ENCODE results near the gene CAMK1D. TPM values are rescaled to one million over a fixed set of nuclear protein-coding genes. Genes with fewer than 3 reads are reported as not detected.
"Not testable (repeated sequence)": the region's sequence is repeated elsewhere in the genome, so short reads cannot be mapped to it uniquely, and the experiment has no call there.

CAMK1D gene
- polyA plus RNA-seq, result 0.76 to 0.97 TPM (median 0.85 TPM) in 3 replicates
- 8.7 TPM for polyA plus RNA-seq (2011; ENCODE audit: low read depth)
- 0.84 and 1.3 TPM in 2 replicates for polyA plus RNA-seq (2011; cell fraction: cytosol; rRNA removed)
- 1.9 and 2.2 TPM in 2 replicates for polyA plus RNA-seq (2011; cell fraction: nucleus; rRNA removed)
- 0.48 and 5.2 TPM in 2 replicates for polyA plus RNA-seq (2012; ENCODE audit: low replicate concordance)
- polyA minus RNA-seq, result 0.80 to 2.0 TPM (median 1.8 TPM) in 3 replicates
- polyA minus RNA-seq (2011; cell fraction: cytosol; rRNA and poly(A)+ RNA removed), result 1.2 TPM
- 0.84 and 2.4 TPM in 2 replicates for polyA minus RNA-seq (2011; cell fraction: nucleus; rRNA and poly(A)+ RNA removed)

GRCh38 chr10:12348870-12349628 is at the start of gene CAMK1D:
Gene CAMK1D, plus strand, starts transcription at chr10:12349547.
- no peaks in the 10 kb centered on the region for H3K9me3 ChIP-seq (ENCODE audit: control insufficient read depth, low read depth, low read length)
- no peak for FAIRE-seq
- TF ChIP-seq EZH2 (IDR thresholded peaks at IDR 0.05; ENCODE audit: low read length) (no peak), CTCF (optimal IDR thresholded peaks at IDR 0.05 in 1 of 3, IDR thresholded peaks at IDR 0.05 in 1 of 3, conservative IDR thresholded peaks at IDR 0.05 in 1 of 3; ENCODE audit: extremely low read depth in 1 of 3, insufficient read depth in 2 of 3, low read length in 3 of 3) (peak in 2 of 3 experiments; percentile 19 to 28)

GRCh38 chr10:12301036-12301435 is 48.3 kb upstream of the CAMK1D start:
- H3K36me3 ChIP-seq (ENCODE audit: control insufficient read depth in 2 of 2, extremely low read depth in 1 of 2, insufficient read depth in 2 of 2, low read length in 2 of 2); H3K9ac ChIP-seq (ENCODE audit: control insufficient read depth, extremely low read depth, insufficient read depth, low read length); H3K9me1 ChIP-seq (ENCODE audit: control insufficient read depth, extremely low read depth, insufficient read depth, low read length); H4K20me1 ChIP-seq (ENCODE audit: control insufficient read depth, extremely low read depth, insufficient read depth, low read length); H3K4me2 ChIP-seq (ENCODE audit: control insufficient read depth, extremely low read depth, insufficient read depth, low read depth, low read length); H3K27ac ChIP-seq (ENCODE audit: control insufficient read depth, insufficient read depth, low read length); H3K27me3 ChIP-seq (ENCODE audit: control insufficient read depth, extremely low read depth, insufficient read depth, low read length); H3K79me2 ChIP-seq (ENCODE audit: control insufficient read depth, insufficient read depth, low read length); H3K4me1 ChIP-seq (ENCODE audit: control insufficient read depth, extremely low read depth, insufficient read depth, low read length); FAIRE-seq; H3K4me3 ChIP-seq (ENCODE audit: control insufficient read depth in 2 of 3, extremely low read depth in 1 of 3, insufficient read depth in 2 of 3, low read depth in 1 of 3, low read length in 3 of 3); H2AFZ ChIP-seq (ENCODE audit: control insufficient read depth, low read length); H3K9me3 ChIP-seq (ENCODE audit: control insufficient read depth, low read depth, low read length); dilution Hi-C loops (cut with MboI; ENCODE audit: extremely low pct_ligation_motif_present, low sequenced_read_pairs); DNase-seq (ENCODE audit: low read depth, low spot score): not testable (repeated sequence)

More at GRCh38 chr10:12348870-12349628, at the start of gene CAMK1D:
- peaks cover 8% of the 10 kb centered on the region for H3K4me1 ChIP-seq (ENCODE audit: control insufficient read depth, extremely low read depth, insufficient read depth, low read length)
- H2AFZ ChIP-seq (ENCODE audit: control insufficient read depth, low read length), result peak within 1 kb of the TSS; percentile 92
- no peaks in the 10 kb centered on the region for H3K36me3 ChIP-seq (ENCODE audit: control insufficient read depth in 2 of 2, extremely low read depth in 1 of 2, insufficient read depth in 2 of 2, low read length in 2 of 2)
- no peaks in the 10 kb centered on the region for H3K79me2 ChIP-seq (ENCODE audit: control insufficient read depth, insufficient read depth, low read length)
- no peak within 1 kb of the TSS for H3K27ac ChIP-seq (ENCODE audit: control insufficient read depth, insufficient read depth, low read length)
- no peaks in the 10 kb centered on the region for H3K9me1 ChIP-seq (ENCODE audit: control insufficient read depth, extremely low read depth, insufficient read depth, low read length)
- H4K20me1 ChIP-seq (ENCODE audit: control insufficient read depth, extremely low read depth, insufficient read depth, low read length), result no peaks in the 10 kb centered on the region
- DNase-seq (ENCODE audit: low read depth, low spot score), result no peak
- dilution Hi-C loops (cut with MboI; ENCODE audit: extremely low pct_ligation_motif_present, low sequenced_read_pairs), result no loop called here
- peak within 1 kb of the TSS; percentile 62 for H3K9ac ChIP-seq (ENCODE audit: control insufficient read depth, extremely low read depth, insufficient read depth, low read length)
- H3K4me2 ChIP-seq (ENCODE audit: control insufficient read depth, extremely low read depth, insufficient read depth, low read depth, low read length), result peak within 1 kb of the TSS; percentile 99
- peaks cover 24% of the 10 kb centered on the region for H3K27me3 ChIP-seq (ENCODE audit: control insufficient read depth, extremely low read depth, insufficient read depth, low read length)
- peak within 1 kb of the TSS; percentile 55 to 78 (median 68) for H3K4me3 ChIP-seq (ENCODE audit: control insufficient read depth in 2 of 3, extremely low read depth in 1 of 3, insufficient read depth in 2 of 3, low read depth in 1 of 3, low read length in 3 of 3)

All from keratinocyte (primary cell).